HG03575 (cell line): ENCODE results near the gene CRYGN.

Experiments used
- ATAC-seq: cut with Tn5 transposase; IDR thresholded peaks from one replicate; pipeline ENCODE4 v1.9.1; 2021; ENCODE audit not compliant: unreplicated experiment, insufficient number of reproducible peaks, low FRiP score; ENCODE audit errors: extremely low read depth

CRYGN gene

DNA sequence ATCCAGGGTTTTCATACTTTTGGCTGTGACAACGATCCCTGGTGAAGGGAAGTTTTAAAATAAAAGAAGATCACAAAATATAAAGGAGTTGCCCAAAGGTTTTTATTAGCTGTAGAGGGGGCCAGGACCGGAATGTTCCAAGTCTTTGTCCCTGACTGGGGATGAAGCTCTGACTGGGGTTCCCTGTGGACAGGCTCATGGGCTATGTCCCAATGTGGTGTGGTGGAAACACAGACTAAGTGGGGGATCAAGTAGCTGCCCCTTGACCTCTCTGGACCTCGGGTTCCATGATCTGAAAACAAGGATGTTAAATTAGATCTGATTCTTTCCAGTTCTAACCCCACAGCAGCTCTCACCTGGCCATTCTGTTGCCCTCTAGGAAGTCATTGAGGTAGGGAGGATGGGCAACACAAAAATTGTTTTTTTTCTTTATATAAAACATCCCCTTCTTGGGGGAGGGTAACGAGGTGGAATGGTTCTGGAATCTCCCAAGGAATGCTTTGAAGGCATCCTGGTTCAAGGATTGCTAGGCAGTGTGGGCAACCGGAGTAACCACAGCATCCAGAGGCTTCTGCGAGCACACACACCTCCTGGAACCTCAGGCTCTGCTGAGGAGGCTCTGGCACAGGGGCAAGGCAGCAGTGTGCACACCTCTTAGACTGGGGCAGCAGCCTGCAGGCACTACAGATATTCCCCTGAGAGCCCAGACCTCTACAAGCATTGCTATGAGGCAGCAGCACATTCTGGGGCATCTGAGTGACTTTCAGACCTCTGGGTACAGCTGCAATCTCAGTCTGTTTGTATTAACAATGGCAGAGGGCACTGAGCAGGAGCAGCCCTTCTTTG lies 21.4 kb upstream of the CRYGN start:
- no peak for ATAC-seq

DNA sequence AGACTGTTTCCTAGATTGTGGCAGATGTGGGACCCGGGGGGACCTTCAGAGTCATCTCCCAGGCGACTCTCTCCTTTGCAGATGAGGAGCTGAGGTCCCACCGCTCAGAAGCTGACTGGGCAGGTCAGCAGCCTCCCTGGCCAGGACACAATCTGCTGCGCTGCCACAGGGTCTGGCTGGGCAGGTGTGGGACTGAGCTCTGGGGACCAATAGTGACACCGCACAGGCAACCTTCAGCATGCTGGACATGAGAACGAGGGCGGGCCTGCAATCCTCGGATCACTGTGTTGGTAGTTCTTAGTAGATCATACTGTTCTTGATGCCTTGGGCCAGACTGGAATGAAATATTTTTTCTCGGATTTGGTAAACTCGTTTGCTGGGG lies 20.5 kb upstream of the CRYGN start:
- no peak for ATAC-seq

DNA sequence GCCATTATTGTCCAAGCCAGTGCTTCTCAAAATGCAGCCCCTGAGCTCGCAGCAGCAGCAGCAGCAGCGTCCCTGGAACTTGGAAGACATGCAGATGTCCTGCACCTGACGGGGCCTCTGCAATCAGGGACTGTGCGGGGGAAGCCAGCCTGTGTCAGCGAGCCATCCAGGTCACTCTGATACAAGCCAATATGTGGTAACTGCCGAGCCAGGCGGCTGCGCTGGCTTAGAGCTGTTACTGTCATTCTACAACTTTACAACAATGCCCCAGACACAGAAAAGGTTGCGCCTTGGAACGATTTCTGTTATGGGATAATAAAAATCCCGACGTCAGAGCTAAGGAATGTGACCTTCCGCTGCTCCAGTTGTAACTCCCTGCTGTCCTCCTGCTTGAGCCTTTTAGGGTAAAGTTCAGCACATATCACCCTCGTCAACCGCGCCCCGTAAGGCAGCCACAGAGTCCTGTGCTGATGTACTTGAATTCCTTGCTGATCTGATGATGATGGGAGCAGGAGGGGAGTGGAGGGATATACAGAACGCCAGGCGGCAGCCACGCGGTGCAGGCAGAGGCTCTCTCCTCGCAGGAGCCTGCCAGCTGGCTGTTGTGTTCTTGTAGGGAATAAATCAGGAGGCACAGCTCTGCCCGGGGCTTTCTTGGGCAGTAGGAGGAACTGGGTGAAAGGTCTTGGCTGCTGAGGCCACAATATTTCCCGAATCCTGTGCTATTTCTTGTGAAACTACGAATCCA lies 20.0 kb upstream of the CRYGN start:
- no peak for ATAC-seq

GRCh38 chr7:151457534-151457933 lies 17.6 kb upstream of the CRYGN start:
- ATAC-seq, result no peak

GRCh38 chr7:151456782-151457181 lies 16.8 kb upstream of the CRYGN start:
- no peak for ATAC-seq

DNA sequence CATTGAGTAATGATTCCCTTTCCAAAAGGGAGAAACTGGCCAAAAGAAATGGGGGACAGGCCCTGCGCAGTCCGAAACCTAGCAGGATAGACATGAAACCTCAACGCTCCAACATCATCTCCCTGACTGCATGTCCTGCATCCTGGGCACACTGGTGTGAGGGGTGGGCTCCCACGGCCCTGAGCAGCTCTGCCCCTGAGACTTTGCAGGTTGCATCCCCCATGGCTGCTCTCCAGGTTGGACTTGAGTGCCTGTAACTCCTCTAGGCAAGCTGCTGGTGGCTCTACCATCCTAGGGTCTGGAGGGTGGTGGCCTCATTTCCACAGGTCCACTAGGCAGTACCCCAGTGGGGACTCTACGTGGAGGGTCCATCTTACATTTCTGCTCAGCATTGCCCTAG lies 16.3 kb upstream of the CRYGN start:
- no peak for ATAC-seq

DNA sequence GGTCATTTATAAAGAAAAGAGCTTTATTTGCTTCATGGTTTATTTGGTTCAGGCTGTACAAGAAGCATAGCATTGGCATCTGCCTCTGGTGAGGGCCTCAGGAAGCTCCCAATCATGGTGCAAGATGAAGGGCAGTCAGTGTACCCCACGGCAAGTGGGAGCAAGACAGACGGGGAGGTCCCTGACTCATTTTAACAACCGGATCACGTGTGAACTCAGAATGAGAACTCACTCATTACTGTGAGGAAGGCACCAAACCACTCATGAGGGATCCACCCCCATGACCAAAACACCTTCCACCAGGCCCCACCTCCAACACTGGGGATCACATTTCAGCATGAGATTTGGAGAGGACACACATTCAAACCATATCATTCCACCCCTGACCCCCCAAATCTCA lies 15.7 kb upstream of the CRYGN start:
- ATAC-seq, result no peak

DNA sequence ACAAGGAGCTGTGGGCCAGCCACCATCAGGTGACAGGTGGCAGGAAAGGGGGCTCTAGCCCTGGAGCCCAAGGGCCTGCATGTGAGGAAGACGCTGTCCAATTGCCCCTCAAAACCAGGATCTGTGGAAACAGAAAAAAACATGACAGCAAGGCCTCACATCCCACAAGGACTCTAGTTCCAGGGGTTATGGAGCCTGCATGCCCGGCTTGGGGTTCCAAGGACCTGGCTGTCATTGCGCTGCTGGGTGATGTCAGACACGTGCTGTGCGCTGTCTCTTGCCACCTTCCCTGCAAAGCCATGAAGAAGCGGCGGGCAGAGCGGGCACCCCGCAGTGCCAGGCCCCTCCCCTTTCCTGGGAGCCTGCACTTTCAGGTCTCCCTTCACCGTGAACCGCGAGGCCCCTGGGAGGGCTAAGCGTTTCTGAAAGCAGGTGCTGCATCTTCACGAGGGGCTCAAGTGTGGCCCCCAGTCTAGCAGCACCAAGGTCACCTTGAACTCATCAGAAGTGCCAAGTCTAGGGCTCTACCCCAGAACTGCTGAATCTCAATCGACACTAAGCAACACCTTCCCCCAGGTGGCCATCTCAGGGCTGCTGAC lies 15.1 kb upstream of the CRYGN start:
- ATAC-seq, result no peak

DNA sequence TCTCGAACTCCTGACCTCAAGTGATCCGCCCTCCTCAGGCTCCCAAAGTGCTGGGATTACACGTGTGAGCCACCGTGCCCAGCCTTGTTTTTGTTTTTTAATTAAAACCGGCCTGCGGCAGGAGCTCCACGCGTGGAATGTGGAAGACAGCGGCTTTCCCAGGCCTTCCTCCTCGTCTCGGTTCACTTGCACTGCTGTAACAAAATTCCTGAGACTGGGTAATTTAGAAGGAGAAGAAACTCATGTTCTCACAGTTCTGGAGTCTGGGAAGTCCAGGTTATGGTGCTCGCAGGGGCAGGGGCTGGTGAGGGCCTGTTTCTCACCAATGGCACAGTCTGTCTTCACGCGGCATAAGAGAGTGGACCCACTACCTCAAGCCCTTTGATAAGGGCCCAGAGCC lies 14.4 kb upstream of the CRYGN start:
- ATAC-seq, result no peak

DNA sequence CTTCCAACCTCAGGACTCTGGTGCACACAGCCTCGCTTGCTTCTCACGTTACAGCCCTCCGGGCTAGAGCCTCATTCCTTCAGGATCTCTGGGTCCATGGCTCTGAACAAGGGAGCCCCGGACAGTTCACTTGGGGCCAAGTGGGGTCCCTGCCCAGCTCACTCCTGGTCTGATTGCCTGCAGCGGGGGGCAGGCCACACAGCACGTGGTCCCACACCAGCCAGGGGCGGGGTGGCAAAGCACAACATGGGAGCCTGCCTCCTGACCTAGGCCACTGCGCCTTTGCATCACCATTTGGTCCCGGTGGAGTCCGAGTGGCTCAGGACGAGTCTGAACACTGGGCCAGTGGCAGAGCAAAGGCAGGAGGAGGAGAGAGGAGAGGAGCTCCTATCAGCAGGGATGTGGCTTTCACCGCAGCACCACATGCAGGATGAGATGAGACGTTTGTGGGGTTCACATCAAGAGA lies 13.4 kb upstream of the CRYGN start:
- ATAC-seq, result no peak

DNA sequence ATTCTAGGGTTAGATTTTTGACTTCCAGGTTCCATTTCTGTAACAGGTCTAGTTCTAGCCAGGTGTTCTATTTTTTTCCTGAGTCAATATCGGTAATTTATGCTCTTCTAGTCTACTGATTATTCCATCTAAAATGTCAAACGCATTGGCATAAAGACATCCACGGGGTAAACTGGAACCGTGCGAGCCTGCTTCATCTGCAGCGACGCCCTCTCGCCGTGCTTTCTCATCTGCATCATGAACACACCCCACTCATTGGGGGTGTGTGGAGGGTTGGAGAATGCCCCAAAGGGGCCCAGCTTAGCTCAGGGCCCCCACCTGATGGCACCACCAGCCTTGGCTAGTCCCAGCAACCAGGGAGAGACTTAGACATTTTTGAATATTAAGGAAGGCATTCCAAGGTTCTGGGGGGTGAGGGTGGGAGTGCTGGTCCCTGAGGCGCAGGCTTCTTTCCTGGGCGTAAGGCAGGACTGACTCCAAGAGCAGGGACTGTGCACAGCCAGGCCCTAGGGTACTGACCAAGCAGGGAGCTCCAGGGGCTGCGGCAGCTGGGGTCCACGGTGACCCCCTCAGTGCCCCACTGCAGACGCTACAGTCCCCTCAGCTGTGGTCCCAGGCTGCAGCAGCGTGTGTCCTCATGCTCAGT lies 12.9 kb upstream of the CRYGN start:
- no peak for ATAC-seq

GRCh38 chr7:151451626-151452571 lies 12.0 kb upstream of the CRYGN start:
- ATAC-seq, result no peak

GRCh38 chr7:151451156-151451555 lies 11.2 kb upstream of the CRYGN start:
- ATAC-seq, result no peak

- ATAC-seq, result no peak
These were observed 10.0 kb upstream of the CRYGN start for GRCh38 chr7:151449990-151450389.

GRCh38 chr7:151448261-151449252 lies 8.6 kb upstream of the CRYGN start:
- no peak for ATAC-seq

DNA sequence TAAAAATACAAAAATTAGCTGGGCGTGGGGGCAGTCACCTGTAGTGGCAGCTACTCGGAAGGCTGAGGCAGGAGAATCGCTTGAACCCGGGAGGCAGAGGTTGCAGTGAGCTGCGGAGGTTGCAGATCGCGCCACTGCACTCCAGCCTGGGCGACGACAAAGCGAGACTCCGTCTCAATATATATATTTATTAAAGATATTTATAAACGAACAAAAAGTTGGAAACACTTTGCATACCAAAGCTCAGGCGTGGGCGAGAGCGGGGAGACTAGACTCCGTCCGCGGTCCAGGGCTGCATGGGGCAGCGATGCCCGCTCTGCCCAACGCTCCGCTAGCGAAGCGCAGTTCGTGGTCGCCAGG lies 7.9 kb upstream of the CRYGN start:
- ATAC-seq, result no peak

- ATAC-seq, result no peak
These were observed 7.4 kb upstream of the CRYGN start for GRCh38 chr7:151447312-151447711.
